Vagina (tissue), 2 donors: ENCODE data around the gene P2RY2.

Experiments used
- POLR2A ChIP-seq, 2 donors: fragments of 450-650 bp; IDR thresholded peaks; one replicate each; pipeline ENCODE4 v1.6.1; 2017; ENCODE audit warnings: antibody characterized with exemption in 2 of 2, mild to moderate bottlenecking in 2 of 2, moderate library complexity in 2 of 2
- TF ChIP-seq, protein P1 (sequence below), 3 experiments: fragments of 450-650 bp in 2 of 3; fragments of 200-600 bp in 1 of 3; sonication (generic) in 1 of 3; IDR thresholded peaks; one replicate each; pipeline ENCODE4 v1.5.1; 2017 to 2019; ENCODE audit warnings: antibody characterized with exemption in 3 of 3, mild to moderate bottlenecking in 2 of 3, moderate library complexity in 2 of 3

DNA sequence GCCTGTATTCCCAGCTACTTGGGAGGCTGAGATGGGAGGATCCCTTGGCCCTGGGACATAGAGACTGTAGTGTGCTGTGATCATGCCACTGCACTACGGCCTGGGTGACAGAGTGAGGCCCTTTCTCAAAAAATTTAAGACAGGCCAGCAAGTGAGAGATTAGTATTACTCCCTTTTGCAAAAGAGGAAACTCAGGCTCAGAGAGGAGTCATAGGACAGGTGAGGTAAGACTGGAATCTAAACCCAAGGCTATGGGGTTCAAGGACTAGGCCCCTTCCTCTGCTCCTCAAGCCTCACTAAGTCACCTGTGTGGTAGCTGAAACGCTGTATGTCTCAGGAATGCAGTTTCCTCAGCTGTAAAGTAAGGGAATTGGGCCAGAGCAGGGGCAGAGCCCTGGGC lies 1.6 kb upstream of the P2RY2 start:
- TF ChIP-seq, protein P1, sequence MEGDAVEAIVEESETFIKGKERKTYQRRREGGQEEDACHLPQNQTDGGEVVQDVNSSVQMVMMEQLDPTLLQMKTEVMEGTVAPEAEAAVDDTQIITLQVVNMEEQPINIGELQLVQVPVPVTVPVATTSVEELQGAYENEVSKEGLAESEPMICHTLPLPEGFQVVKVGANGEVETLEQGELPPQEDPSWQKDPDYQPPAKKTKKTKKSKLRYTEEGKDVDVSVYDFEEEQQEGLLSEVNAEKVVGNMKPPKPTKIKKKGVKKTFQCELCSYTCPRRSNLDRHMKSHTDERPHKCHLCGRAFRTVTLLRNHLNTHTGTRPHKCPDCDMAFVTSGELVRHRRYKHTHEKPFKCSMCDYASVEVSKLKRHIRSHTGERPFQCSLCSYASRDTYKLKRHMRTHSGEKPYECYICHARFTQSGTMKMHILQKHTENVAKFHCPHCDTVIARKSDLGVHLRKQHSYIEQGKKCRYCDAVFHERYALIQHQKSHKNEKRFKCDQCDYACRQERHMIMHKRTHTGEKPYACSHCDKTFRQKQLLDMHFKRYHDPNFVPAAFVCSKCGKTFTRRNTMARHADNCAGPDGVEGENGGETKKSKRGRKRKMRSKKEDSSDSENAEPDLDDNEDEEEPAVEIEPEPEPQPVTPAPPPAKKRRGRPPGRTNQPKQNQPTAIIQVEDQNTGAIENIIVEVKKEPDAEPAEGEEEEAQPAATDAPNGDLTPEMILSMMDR (IDR thresholded peaks at IDR 0.05), result no peak
- TF ChIP-seq POLR2A (IDR thresholded peaks at IDR 0.05), result no peak
